DOHH2 (cell line): ENCODE results near the gene EIF2S3.
A peak's percentile ranks its signal among the peaks of the same experiment; 100 is the strongest.

Experiments used
- H3F3A ChIP-seq: fragments of 200-600 bp; sonication (generic), shearing (Covaris generic); 2 replicates; pipeline ENCODE4 v1.6.0; 2016; ENCODE audit warnings: antibody characterized with exemption, mild to moderate bottlenecking; ENCODE audit not compliant: control insufficient read depth, insufficient read depth
- H3K27ac ChIP-seq: fragments of 200-600 bp; sonication (generic); 2 replicates; pipeline ENCODE4 v1.5.1; 2014; ENCODE audit warnings: low read depth, mild to moderate bottlenecking, low read length, moderate library complexity
- H3K27me3 ChIP-seq: fragments of 200-600 bp; sonication (generic); 2 replicates; pipeline ENCODE4 v1.6.1; 2014; ENCODE audit warnings: mild to moderate bottlenecking, low read length, mixed read lengths; ENCODE audit not compliant: control insufficient read depth
- H3K36me3 ChIP-seq: fragments of 200-600 bp; sonication (generic); 2 replicates; pipeline ENCODE4 v1.6.1; 2014; ENCODE audit warnings: mild to moderate bottlenecking, low read length, moderate library complexity, mixed read lengths; ENCODE audit not compliant: control insufficient read depth
- H3K4me1 ChIP-seq: fragments of 200-600 bp; sonication (generic); 2 replicates; pipeline ENCODE4 v1.6.1; 2014; ENCODE audit warnings: mild to moderate bottlenecking, low read length, mixed read lengths; ENCODE audit not compliant: control insufficient read depth
- H3K4me2 ChIP-seq: fragments of 200-600 bp; sonication (generic); 2 replicates; pipeline ENCODE4 v1.6.0; 2014; ENCODE audit warnings: mild to moderate bottlenecking, low read length, moderate library complexity
- H3K4me3 ChIP-seq: fragments of 200-600 bp; sonication (generic); 2 replicates; pipeline ENCODE4 v1.5.1; 2014; ENCODE audit warnings: mild to moderate bottlenecking, low read length, mixed read lengths
- H3K79me2 ChIP-seq: fragments of 200-600 bp; sonication (generic); 2 replicates; pipeline ENCODE4 v1.6.1; 2014; ENCODE audit warnings: mild to moderate bottlenecking, low read length, mixed read lengths; ENCODE audit not compliant: control insufficient read depth
- H3K9me2 ChIP-seq: fragments of 200-600 bp; sonication (generic); replicated peaks from 2 replicates; pipeline ENCODE4 v1.6.1; 2014; ENCODE audit warnings: mild to moderate bottlenecking, low read length, mixed read lengths; ENCODE audit not compliant: control insufficient read depth
- H3K9me3 ChIP-seq: fragments of 200-600 bp; sonication (generic); 2 replicates; pipeline ENCODE4 v1.6.1; 2014; ENCODE audit warnings: antibody characterized with exemption, low read length, mixed read lengths; ENCODE audit not compliant: control insufficient read depth, insufficient read depth
- H4K20me1 ChIP-seq: fragments of 200-600 bp; sonication (generic); 2 replicates; pipeline ENCODE4 v1.6.0; 2014; ENCODE audit warnings: low read depth, mild to moderate bottlenecking, antibody characterized with exemption, low read length, moderate library complexity; ENCODE audit not compliant: control insufficient read depth, insufficient read depth
- CTCF ChIP-seq: fragments of 200-600 bp; sonication (generic); IDR thresholded peaks from one replicate; pipeline ENCODE4 v1.5.1; 2014; ENCODE audit warnings: antibody characterized with exemption, mild to moderate bottlenecking, low read depth, low read length; ENCODE audit not compliant: poor library complexity, severe bottlenecking
- EZH2phosphoT487 ChIP-seq: fragments of 200-600 bp; sonication (generic); IDR thresholded peaks from 2 replicates; pipeline ENCODE4 v1.6.1; 2017; ENCODE audit warnings: borderline replicate concordance, mild to moderate bottlenecking, antibody characterized with exemption, low read length, moderate library complexity, mixed read lengths

Gene EIF2S3

GRCh38 chrX:24018809-24019208, 35.9 kb upstream of the EIF2S3 start:
- Histone ChIP-seq H4K20me1 (no peaks in the 10 kb centered on the region), H3K9me3 (no peaks in the 10 kb centered on the region), H3K4me3 (no peak overlapping the region), H3K27ac (no peak overlapping the region), H3K36me3 (peaks cover 62% of the 10 kb centered on the region), H3K9me2 (no peaks in the 10 kb centered on the region), H3K27me3 (no peaks in the 10 kb centered on the region), H3F3A (no peaks in the 10 kb centered on the region), H3K79me2 (peaks cover 96% of the 10 kb centered on the region), H3K4me2 (no peak overlapping the region), H3K4me1 (peaks cover 32% of the 10 kb centered on the region)
- TF ChIP-seq CTCF: no peak
- TF ChIP-seq EZH2phosphoT487: no peak

GRCh38 chrX:24019448-24019847, 35.3 kb upstream of the EIF2S3 start:
- Histone ChIP-seq H4K20me1 (no peaks in the 10 kb centered on the region), H3K9me2 (no peaks in the 10 kb centered on the region), H3K36me3 (peaks cover 60% of the 10 kb centered on the region), H3K27ac (no peak overlapping the region), H3K9me3 (no peaks in the 10 kb centered on the region), H3K4me2 (peak overlapping the region; percentile 49; the same call in 1 of the 2 replicates), H3K4me3 (no peak overlapping the region), H3F3A (no peaks in the 10 kb centered on the region), H3K79me2 (peaks cover 96% of the 10 kb centered on the region), H3K4me1 (peaks cover 32% of the 10 kb centered on the region), H3K27me3 (no peaks in the 10 kb centered on the region)
- TF ChIP-seq EZH2phosphoT487 (no peak), CTCF (no peak)

GRCh38 chrX:24020306-24020876, 34.4 kb upstream of the EIF2S3 start:
- Histone ChIP-seq H3K4me2 (peak overlapping the region; percentile 49), H3K36me3 (peaks cover 56% of the 10 kb centered on the region), H4K20me1 (no peaks in the 10 kb centered on the region), H3K27ac (no peak overlapping the region), H3K27me3 (no peaks in the 10 kb centered on the region), H3F3A (no peaks in the 10 kb centered on the region), H3K4me3 (0 out of 2 replicates have a peak overlapping the region, but pooled peaks have one; percentile 37), H3K9me3 (no peaks in the 10 kb centered on the region), H3K79me2 (peaks cover 93% of the 10 kb centered on the region), H3K9me2 (no peaks in the 10 kb centered on the region), H3K4me1 (peaks cover 32% of the 10 kb centered on the region)
- TF ChIP-seq CTCF: no peak
